SH-SY5Y (cell line): Measurements from ENCODE around the gene PRKG1.

Source experiments
- GATA2 ChIP-seq: IDR thresholded peaks from 2 replicates; pipeline ENCODE4 v1.6.1; 2011; ENCODE audit warnings: mild to moderate bottlenecking, low read depth, low read length
- GATA3 ChIP-seq: IDR thresholded peaks from 2 replicates; pipeline ENCODE4 v1.6.1; 2011; ENCODE audit warnings: low read depth, mild to moderate bottlenecking, low read length, moderate library complexity

DNA sequence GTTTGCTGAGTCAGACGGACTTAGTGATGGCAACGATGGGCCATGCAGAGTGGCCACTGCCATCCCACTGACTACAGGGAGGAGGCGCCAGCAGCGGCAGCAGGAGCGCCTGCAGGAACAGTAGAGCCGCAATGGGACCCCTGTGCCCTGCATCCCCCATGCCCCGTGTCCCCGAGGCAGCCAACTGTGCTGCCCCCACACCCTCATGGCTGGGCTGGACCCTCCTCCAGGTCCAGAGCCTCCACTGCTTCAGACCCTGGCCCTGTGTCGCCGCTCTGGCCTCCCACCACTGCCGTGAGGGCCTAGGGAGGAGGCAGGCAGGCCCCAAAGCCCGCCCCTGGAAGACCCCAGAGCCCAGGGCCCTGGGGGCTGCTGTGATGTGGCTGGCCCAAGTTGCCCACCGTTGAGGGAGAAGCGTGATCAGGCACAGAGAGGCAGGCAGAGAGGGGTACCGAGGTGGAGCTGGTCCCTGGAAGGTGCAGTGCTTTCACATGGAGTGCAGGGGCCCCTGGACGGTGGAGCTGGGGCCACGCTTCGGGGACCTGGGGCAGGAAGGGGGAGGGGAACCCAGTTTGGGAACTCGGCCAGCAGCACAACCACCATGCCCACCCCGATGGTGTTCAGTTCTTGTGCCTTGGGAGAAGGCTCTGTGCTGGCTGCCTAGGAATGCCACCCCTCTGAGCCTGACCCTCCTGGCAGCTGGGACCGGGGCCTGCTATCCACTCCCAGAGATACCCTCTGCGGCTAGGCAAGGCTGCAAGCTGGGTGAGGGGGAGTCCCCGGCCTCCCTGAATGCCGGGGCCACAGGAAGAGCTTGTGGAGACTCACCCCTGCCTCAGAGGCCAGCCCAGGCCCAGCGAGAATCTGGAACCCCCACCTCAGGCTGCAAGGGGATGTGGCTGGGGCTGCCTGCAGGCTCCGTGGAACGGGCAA, 1272.4 kb downstream of the PRKG1 start:
- TF ChIP-seq GATA2 = no peak
- TF ChIP-seq GATA3 = no peak
